Frontal cortex (tissue), 4 donors: ENCODE measurements around the gene ATAD3C. TPM values are rescaled to one million over a fixed set of nuclear protein-coding genes. Genes with fewer than 3 reads are reported as not detected.
"Not testable (repeated sequence)": the region's sequence is repeated elsewhere in the genome, so short reads cannot be mapped to it uniquely, and the experiment has no call there.

Source experiments
- DNase-seq, 2 donors: peaks; one replicate each; pipeline ENCODE4 v3.0.0; 2012; ENCODE audit warnings: low spot score in 2 of 2
- FAIRE-seq: peaks from 2 replicates; lab custom pipeline; 2012; peaks lifted over from hg19 to GRCh38; lab: Jason Lieb, UNC
- total RNA-seq: library from RNA; depleted of rRNA; stranded (reverse); fragments of >200 nt; gene quantifications from one replicate; pipeline ENCODE4 v1.2.3, GENCODE V29; 2014
- donor health status: control.
- donor health status: control.
- donor health status: control.

Gene ATAD3C
- total RNA-seq, 1 donor from 2014 or later: not detected

GRCh38 chr1:1463312-1463711 lies 13.8 kb downstream of the ATAD3C start:
- DNase-seq: no peak

GRCh38 chr1:1468196-1468985 lies 18.9 kb downstream of the ATAD3C start:
- not testable (repeated sequence) for FAIRE-seq

More at GRCh38 chr1:1463312-1463711, 13.8 kb downstream of the ATAD3C start:
- no peak for FAIRE-seq

GRCh38 chr1:1470626-1471388 lies 21.3 kb downstream of the ATAD3C start:
- no peak for DNase-seq

More at GRCh38 chr1:1468196-1468985, 18.9 kb downstream of the ATAD3C start:
- not testable (repeated sequence) for DNase-seq

GRCh38 chr1:1471389-1472052 lies 22.0 kb downstream of the ATAD3C start, which contains the start of gene ATAD3B:
TSS of gene ATAD3B (plus strand) at chr1:1471765. CDS start at chr1:1471885, 120 bp downstream.
- peak; percentile 98 to 99 for DNase-seq
- FAIRE-seq: no peak

More at GRCh38 chr1:1470626-1471388, 21.3 kb downstream of the ATAD3C start:
- FAIRE-seq: no peak

- not testable (repeated sequence) for FAIRE-seq, DNase-seq
These were observed 22.8 kb downstream of the ATAD3C start for GRCh38 chr1:1472053-1472876.

- not testable (repeated sequence) for FAIRE-seq, DNase-seq
These were observed 26.5 kb downstream of the ATAD3C start for GRCh38 chr1:1476011-1476410.

- DNase-seq (no peak), FAIRE-seq (no peak)
These were observed 27.7 kb downstream of the ATAD3C start for GRCh38 chr1:1477206-1477605.

GRCh38 chr1:1479547-1480487 lies 30.3 kb downstream of the ATAD3C start:
- FAIRE-seq: no peak
- DNase-seq: no peak

- not testable (repeated sequence) for FAIRE-seq
These were observed 31.0 kb downstream of the ATAD3C start for GRCh38 chr1:1480488-1480867.

GRCh38 chr1:1481811-1482210 lies 32.3 kb downstream of the ATAD3C start:
- FAIRE-seq: not testable (repeated sequence)
- peak in 1 of 2 donors; percentile 13 for DNase-seq

More at GRCh38 chr1:1480488-1480867, 31.0 kb downstream of the ATAD3C start:
- not testable (repeated sequence) for DNase-seq

- no peak for FAIRE-seq
These were observed 33.4 kb downstream of the ATAD3C start for GRCh38 chr1:1482856-1483255.

GRCh38 chr1:1483714-1484113 lies 34.2 kb downstream of the ATAD3C start:
- FAIRE-seq (no peak), DNase-seq (no peak)

More at GRCh38 chr1:1482856-1483255, 33.4 kb downstream of the ATAD3C start:
- DNase-seq: no peak

- not testable (repeated sequence) for DNase-seq, FAIRE-seq
These were observed 35.7 kb downstream of the ATAD3C start for GRCh38 chr1:1484976-1485750.

- not testable (repeated sequence) for FAIRE-seq, DNase-seq
These were observed 36.3 kb downstream of the ATAD3C start for GRCh38 chr1:1485755-1486317.

- no peak for FAIRE-seq
- no peak for DNase-seq
These were observed 38.2 kb downstream of the ATAD3C start for GRCh38 chr1:1487701-1488100.

GRCh38 chr1:1489231-1489630 lies 39.7 kb downstream of the ATAD3C start:
- no peak for FAIRE-seq
- DNase-seq: no peak

GRCh38 chr1:1489861-1490260 lies 40.4 kb downstream of the ATAD3C start:
- FAIRE-seq (no peak), DNase-seq (no peak)
